Camera-type eye (tissue), 1 donor: ENCODE results near the gene LYRM2. TPM values are rescaled to one million over a fixed set of nuclear protein-coding genes. Genes with fewer than 3 reads are reported as not detected.

ENCODE experiments used
- total RNA-seq: library from RNA; depleted of rRNA; stranded (reverse); fragments of >200 nt; gene quantifications from one replicate; pipeline ENCODE4 v1.2.3, GENCODE V29; 2014

The LYRM2 gene
- total RNA-seq: 42.4 TPM

GRCh38 chr6:89638320-89639195 lies at the start of gene LYRM2:
Gene LYRM2 (minus strand): TSS chr6:89638747. CDS start chr6:89638716, 31 bp downstream.

Other genes with a start within 250 kb of the LYRM2 start
- gene RRAGD, start 226.5 kb downstream of the LYRM2 start, total RNA-seq: 33.8 TPM
- gene ANKRD6, start 205.6 kb downstream of the LYRM2 start, total RNA-seq: 32.1 TPM
- gene MDN1, start 181.0 kb upstream of the LYRM2 start, total RNA-seq: 35.3 TPM
- gene CASP8AP2, start 191.1 kb upstream of the LYRM2 start, total RNA-seq: 44.6 TPM